ENCODE measurements around the gene SYNPO2.

- TF ChIP-seq TAF1 (IDR thresholded peaks at IDR 0.05; ENCODE audit: low read depth) (no peak), CREB1 (IDR thresholded peaks at IDR 0.05; ENCODE audit: low read depth) (no peak), EP300 (IDR thresholded peaks at IDR 0.05; ENCODE audit: borderline replicate concordance) (no peak)
Observed at GRCh38 chr4:118920247-118920646, 31.6 kb downstream of the SYNPO2 start.
